IPS-18a (cell line): ENCODE data around the gene AGPAT3.

Experiments
- H3K27ac ChIP-seq: one replicate; pipeline ENCODE4 v1.5.1; 2013; ENCODE audit warnings: low read length
- H3K27me3 ChIP-seq: one replicate; pipeline ENCODE4 v1.6.1; 2013; ENCODE audit warnings: mild to moderate bottlenecking, low read length; ENCODE audit not compliant: control insufficient read depth, insufficient read depth
- H3K36me3 ChIP-seq: one replicate; pipeline ENCODE4 v1.6.1; 2013; ENCODE audit warnings: low read depth, low read length; ENCODE audit not compliant: control insufficient read depth
- H3K4me1 ChIP-seq: one replicate; pipeline ENCODE4 v1.6.1; 2013; ENCODE audit warnings: low read depth, low read length; ENCODE audit not compliant: control insufficient read depth
- H3K4me3 ChIP-seq: one replicate; pipeline ENCODE4 v1.5.1; 2013; ENCODE audit warnings: low read length
- H3K9ac ChIP-seq: one replicate; pipeline ENCODE4 v1.6.1; 2013; ENCODE audit warnings: mild to moderate bottlenecking, low read length, moderate library complexity
- H3K9me3 ChIP-seq: one replicate; pipeline ENCODE4 v1.6.1; 2013; ENCODE audit warnings: low read depth, low read length; ENCODE audit not compliant: control insufficient read depth

The AGPAT3 gene

GRCh38 chr21:44006656-44007055 is 141.6 kb downstream of the AGPAT3 start:
- Histone ChIP-seq H3K9me3 (no peaks in the 10 kb centered on the region), H3K4me1 (peaks cover 13% of the 10 kb centered on the region), H3K36me3 (no peaks in the 10 kb centered on the region), H3K9ac (no peak overlapping the region), H3K4me3 (no peak overlapping the region), H3K27me3 (no peaks in the 10 kb centered on the region), H3K27ac (no peak overlapping the region)

- Histone ChIP-seq H3K9ac (no peak overlapping the region), H3K9me3 (no peaks in the 10 kb centered on the region), H3K36me3 (no peaks in the 10 kb centered on the region), H3K4me3 (no peak overlapping the region), H3K27me3 (no peaks in the 10 kb centered on the region), H3K27ac (no peak overlapping the region), H3K4me1 (peaks cover 24% of the 10 kb centered on the region)
These were observed 145.4 kb downstream of the AGPAT3 start for GRCh38 chr21:44010429-44010828.

GRCh38 chr21:44011123-44011522 is 146.1 kb downstream of the AGPAT3 start:
- Histone ChIP-seq H3K4me1 (peaks cover 24% of the 10 kb centered on the region), H3K4me3 (peak overlapping the region; percentile 70), H3K27ac (no peak overlapping the region), H3K36me3 (no peaks in the 10 kb centered on the region), H3K9ac (peak overlapping the region; percentile 71), H3K27me3 (no peaks in the 10 kb centered on the region), H3K9me3 (no peaks in the 10 kb centered on the region)

GRCh38 chr21:44011579-44012473 is 146.8 kb downstream of the AGPAT3 start, which contains the start of gene TRAPPC10:
TRAPPC10 (plus strand) TSS chr21:44012309; CDS start chr21:44012494, 185 bp downstream.
- Histone ChIP-seq H3K27me3 (no peaks in the 10 kb centered on the region), H3K9me3 (no peaks in the 10 kb centered on the region), H3K4me3 (peak within 1 kb of the TSS; percentile 70), H3K4me1 (peaks cover 24% of the 10 kb centered on the region), H3K27ac (no peak within 1 kb of the TSS), H3K36me3 (no peaks in the 10 kb centered on the region), H3K9ac (peak within 1 kb of the TSS; percentile 80)

- H3K27me3 ChIP-seq, result no peaks in the 10 kb centered on the region
- peak overlapping the region; percentile 80 for H3K9ac ChIP-seq
- peak overlapping the region; percentile 64 for H3K4me3 ChIP-seq
- no peaks in the 10 kb centered on the region for H3K9me3 ChIP-seq
- H3K4me1 ChIP-seq, result peaks cover 24% of the 10 kb centered on the region
- H3K36me3 ChIP-seq, result no peaks in the 10 kb centered on the region
- no peak overlapping the region for H3K27ac ChIP-seq
These were observed 147.7 kb downstream of the AGPAT3 start for GRCh38 chr21:44012474-44013379.

GRCh38 chr21:44013380-44014088 is 148.5 kb downstream of the AGPAT3 start:
- Histone ChIP-seq H3K4me1 (peaks cover 24% of the 10 kb centered on the region), H3K9ac (peak overlapping the region; percentile 80), H3K4me3 (peak overlapping the region; percentile 64), H3K9me3 (no peaks in the 10 kb centered on the region), H3K27me3 (no peaks in the 10 kb centered on the region), H3K27ac (no peak overlapping the region), H3K36me3 (no peaks in the 10 kb centered on the region)

DNA sequence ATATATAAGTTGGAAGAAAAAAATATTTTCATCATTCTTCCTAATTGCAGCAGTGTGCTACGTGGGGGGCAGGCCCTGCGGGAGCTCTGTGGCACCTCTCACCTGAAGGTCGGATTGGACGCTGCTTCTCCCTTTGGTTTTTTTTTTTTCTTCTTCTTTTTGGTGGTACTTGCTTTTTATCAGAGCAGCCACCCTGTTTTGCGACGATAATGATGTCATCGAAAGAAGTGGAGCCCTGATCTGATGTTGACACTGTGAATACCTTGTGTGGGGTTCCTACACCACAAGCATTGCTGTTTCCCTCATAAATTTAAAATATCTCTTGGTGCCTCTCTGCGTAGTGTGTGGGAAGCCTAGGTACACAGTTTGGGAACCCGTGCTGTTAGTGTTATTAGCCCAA is 152.6 kb downstream of the AGPAT3 start:
- H3K27ac ChIP-seq, result no peak overlapping the region
- H3K4me1 ChIP-seq, result peaks cover 11% of the 10 kb centered on the region
- H3K36me3 ChIP-seq, result no peaks in the 10 kb centered on the region
- H3K9me3 ChIP-seq, result no peaks in the 10 kb centered on the region
- no peak overlapping the region for H3K9ac ChIP-seq
- no peaks in the 10 kb centered on the region for H3K27me3 ChIP-seq
- H3K4me3 ChIP-seq, result no peak overlapping the region

DNA sequence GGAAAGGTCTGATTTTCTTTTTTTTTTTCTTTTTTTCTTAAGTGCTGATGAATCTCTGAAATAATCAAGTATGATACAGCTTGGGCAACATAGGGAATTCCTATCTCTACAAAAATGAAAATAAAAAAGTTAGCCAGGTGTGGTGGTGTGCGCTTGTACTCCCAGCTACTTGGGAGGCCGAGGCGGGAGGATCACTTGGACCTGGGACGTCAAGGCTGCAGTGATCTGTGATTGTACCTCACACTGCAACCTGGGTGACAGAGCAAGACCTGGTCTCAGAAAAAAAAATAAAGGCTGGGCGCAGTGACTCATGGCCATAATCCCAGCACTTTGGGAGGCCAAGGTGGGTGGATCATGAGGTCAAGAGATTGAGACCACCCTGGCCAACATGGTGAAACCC is 153.1 kb downstream of the AGPAT3 start:
- no peaks in the 10 kb centered on the region for H3K9me3 ChIP-seq
- H3K36me3 ChIP-seq, result no peaks in the 10 kb centered on the region
- H3K27ac ChIP-seq, result no peak overlapping the region
- peaks cover 11% of the 10 kb centered on the region for H3K4me1 ChIP-seq
- H3K27me3 ChIP-seq, result no peaks in the 10 kb centered on the region
- no peak overlapping the region for H3K9ac ChIP-seq
- no peak overlapping the region for H3K4me3 ChIP-seq

DNA sequence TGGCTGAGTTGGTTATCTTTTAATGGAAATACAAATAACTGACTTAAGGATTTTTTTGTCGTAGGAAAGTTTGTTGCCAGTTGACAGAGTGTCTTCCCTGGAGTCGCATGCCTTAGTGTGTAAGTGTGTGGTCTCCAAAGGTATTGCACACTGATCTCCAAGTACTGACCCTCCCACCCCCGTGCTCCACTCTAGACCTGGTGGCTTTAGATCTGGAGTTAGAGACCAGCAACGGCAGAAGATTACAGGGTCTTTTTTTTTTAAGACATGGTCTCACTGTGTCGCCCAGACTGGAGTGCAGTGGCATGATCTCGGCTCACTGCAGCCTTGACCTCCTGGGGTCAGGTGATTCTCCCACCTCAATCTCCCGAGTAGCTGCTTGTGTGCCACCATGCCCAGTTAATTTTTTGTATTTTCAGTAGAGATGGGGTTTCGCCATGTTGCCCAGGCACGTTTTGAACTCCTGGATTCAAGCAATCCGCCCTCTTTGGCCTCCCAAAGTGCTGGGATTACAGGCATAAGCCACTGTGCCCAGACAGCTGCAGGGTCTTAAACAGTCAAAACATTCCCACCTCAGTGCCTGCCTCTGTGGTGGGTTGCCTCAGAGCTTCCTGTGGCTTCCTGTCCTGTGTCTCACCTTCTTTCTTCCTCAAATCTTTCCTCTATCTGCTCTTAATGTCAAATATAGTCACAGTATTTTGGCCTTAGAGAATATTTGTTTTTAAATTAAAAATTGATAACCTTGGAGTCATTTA is 154.0 kb downstream of the AGPAT3 start:
- no peak overlapping the region for H3K9ac ChIP-seq
- H3K9me3 ChIP-seq, result no peaks in the 10 kb centered on the region
- no peaks in the 10 kb centered on the region for H3K36me3 ChIP-seq
- no peak overlapping the region for H3K27ac ChIP-seq
- peaks cover 2% of the 10 kb centered on the region for H3K4me1 ChIP-seq
- no peaks in the 10 kb centered on the region for H3K27me3 ChIP-seq
- no peak overlapping the region for H3K4me3 ChIP-seq

DNA sequence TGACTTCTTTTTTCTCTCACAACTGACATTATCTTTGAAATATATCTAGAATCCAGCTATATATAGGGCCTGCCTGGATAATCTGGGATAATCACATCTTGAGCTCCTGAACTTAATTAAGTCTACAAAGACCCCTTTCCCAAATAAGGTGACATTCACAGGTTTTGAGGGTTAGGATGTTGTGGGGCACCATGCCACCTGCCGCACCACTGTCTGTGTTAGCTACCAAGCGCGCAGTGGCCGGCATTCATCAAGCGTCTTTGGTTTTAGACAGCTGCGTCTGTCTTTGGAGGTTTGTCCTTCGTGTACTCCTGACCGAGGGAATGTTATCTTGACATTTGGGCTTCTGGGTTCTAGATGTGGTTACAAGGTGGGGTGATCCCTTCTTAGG is 154.5 kb downstream of the AGPAT3 start:
- Histone ChIP-seq H3K9me3 (no peaks in the 10 kb centered on the region), H3K9ac (no peak overlapping the region), H3K27ac (no peak overlapping the region), H3K27me3 (no peaks in the 10 kb centered on the region), H3K36me3 (no peaks in the 10 kb centered on the region), H3K4me1 (no peaks in the 10 kb centered on the region), H3K4me3 (no peak overlapping the region)
